Measurements from ENCODE around the gene ZSCAN16.

Gene ZSCAN16

GRCh38 chr6:28172006-28172405 is 47.6 kb downstream of the ZSCAN16 start:
- no peak for DNase-seq (ENCODE audit: low read depth in 2 of 2)

GRCh38 chr6:28176373-28176772 is 52.0 kb downstream of the ZSCAN16 start:
- DNase-seq (ENCODE audit: low read depth in 2 of 2) = no peak

Data from stimulated activated CD4-positive, alpha-beta T cell treated with anti-CD3 and anti-CD28 coated beads, Interleukin-1b, Interleukin-23, amount 100 ng/mL, for 1 hour (primary cell).